Panc1 (cell line): ENCODE results near the gene C1QL3.

Source experiments
- CTCF ChIP-seq: fragments of 450-650 bp; IDR thresholded peaks from 2 replicates; pipeline ENCODE4 v1.5.1; 2017; ENCODE audit warnings: mild to moderate bottlenecking
- POLR2AphosphoS5 ChIP-seq: IDR thresholded peaks from 2 replicates; pipeline ENCODE4 v1.6.1; 2012; ENCODE audit warnings: mild to moderate bottlenecking, low read depth, low read length, moderate library complexity

GRCh38 chr10:16559236-16559773 is 37.6 kb upstream of the C1QL3 start:
- TF ChIP-seq CTCF = no peak
- no peak for TF ChIP-seq POLR2AphosphoS5
